ENCODE results near the gene ARPC1A.
A peak's percentile ranks its signal among the peaks of the same experiment; 100 is the strongest.
"Not testable (repeated sequence)": the region's sequence is repeated elsewhere in the genome, so short reads cannot be mapped to it uniquely, and the experiment has no call there.

ARPC1A gene

GRCh38 chr7:99325592-99326407 lies at the start of gene ARPC1A:
TSS of gene ARPC1A (plus strand) at chr7:99325898. CDS start at chr7:99333354, 7,456 bp downstream.
- H3K9me3 ChIP-seq (ENCODE audit: insufficient read depth, low read length), result no peaks in the 10 kb centered on the region
- peak; percentile 89 for DNase-seq (ENCODE audit: low read depth, low spot score)
- peak within 1 kb of the TSS; percentile 99 for H3K9ac ChIP-seq (ENCODE audit: insufficient read length, low read depth)
- no peaks in the 10 kb centered on the region for H3K4me1 ChIP-seq (ENCODE audit: insufficient read depth, insufficient read length)
- H3K4me3 ChIP-seq (ENCODE audit: insufficient read length, low read depth), result peak within 1 kb of the TSS; percentile 89
- H3K27me3 ChIP-seq (ENCODE audit: insufficient read depth, insufficient read length), result no peaks in the 10 kb centered on the region
- TF ChIP-seq ZNF274 (IDR thresholded peaks at IDR 0.05; ENCODE audit: low read depth, low read length) (no peak), SUZ12 (IDR thresholded peaks at IDR 0.05; ENCODE audit: extremely low read depth, insufficient read depth, insufficient read length) (no peak), YY1 (IDR thresholded peaks at IDR 0.05; ENCODE audit: insufficient read depth, insufficient read length) (no peak)
- peaks cover 16% of the 10 kb centered on the region for H3K36me3 ChIP-seq (ENCODE audit: insufficient read depth, insufficient read length, low read length)

GRCh38 chr7:99278180-99278579 lies 47.5 kb upstream of the ARPC1A start:
- no peaks in the 10 kb centered on the region for H3K4me1 ChIP-seq (ENCODE audit: insufficient read depth, insufficient read length)
- H3K27me3 ChIP-seq (ENCODE audit: insufficient read depth, insufficient read length), result no peaks in the 10 kb centered on the region
- no peaks in the 10 kb centered on the region for H3K36me3 ChIP-seq (ENCODE audit: insufficient read depth, insufficient read length, low read length)
- H3K9me3 ChIP-seq (ENCODE audit: insufficient read depth, low read length), result no peaks in the 10 kb centered on the region
- TF ChIP-seq SUZ12 (IDR thresholded peaks at IDR 0.05; ENCODE audit: extremely low read depth, insufficient read depth, insufficient read length) (no peak), YY1 (IDR thresholded peaks at IDR 0.05; ENCODE audit: insufficient read depth, insufficient read length) (no peak), ZNF274 (IDR thresholded peaks at IDR 0.05; ENCODE audit: low read depth, low read length) (no peak)
- no peak overlapping the region for H3K9ac ChIP-seq (ENCODE audit: insufficient read length, low read depth)
- no peak for DNase-seq (ENCODE audit: low read depth, low spot score)
- H3K4me3 ChIP-seq (ENCODE audit: insufficient read length, low read depth), result no peak overlapping the region

GRCh38 chr7:99284165-99284564 lies 41.5 kb upstream of the ARPC1A start:
- not testable (repeated sequence) for H3K4me1 ChIP-seq (ENCODE audit: insufficient read depth, insufficient read length); DNase-seq (ENCODE audit: low read depth, low spot score); H3K4me3 ChIP-seq (ENCODE audit: insufficient read length, low read depth); H3K36me3 ChIP-seq (ENCODE audit: insufficient read depth, insufficient read length, low read length); H3K9me3 ChIP-seq (ENCODE audit: insufficient read depth, low read length); H3K9ac ChIP-seq (ENCODE audit: insufficient read length, low read depth); H3K27me3 ChIP-seq (ENCODE audit: insufficient read depth, insufficient read length)

GRCh38 chr7:99287779-99288534 lies 37.7 kb upstream of the ARPC1A start:
- no peak for DNase-seq (ENCODE audit: low read depth, low spot score)
- Histone ChIP-seq H3K4me3 (ENCODE audit: insufficient read length, low read depth) (no peak overlapping the region), H3K9ac (ENCODE audit: insufficient read length, low read depth) (no peak overlapping the region), H3K27me3 (ENCODE audit: insufficient read depth, insufficient read length) (no peaks in the 10 kb centered on the region), H3K36me3 (ENCODE audit: insufficient read depth, insufficient read length, low read length) (no peaks in the 10 kb centered on the region), H3K4me1 (ENCODE audit: insufficient read depth, insufficient read length) (no peaks in the 10 kb centered on the region), H3K9me3 (ENCODE audit: insufficient read depth, low read length) (no peaks in the 10 kb centered on the region)
- TF ChIP-seq ZNF274 (IDR thresholded peaks at IDR 0.05; ENCODE audit: low read depth, low read length) (no peak), YY1 (IDR thresholded peaks at IDR 0.05; ENCODE audit: insufficient read depth, insufficient read length) (no peak)

- Histone ChIP-seq H3K9me3 (ENCODE audit: insufficient read depth, low read length) (no peaks in the 10 kb centered on the region), H3K36me3 (ENCODE audit: insufficient read depth, insufficient read length, low read length) (no peaks in the 10 kb centered on the region), H3K4me3 (ENCODE audit: insufficient read length, low read depth) (no peak overlapping the region), H3K9ac (ENCODE audit: insufficient read length, low read depth) (no peak overlapping the region), H3K4me1 (ENCODE audit: insufficient read depth, insufficient read length) (no peaks in the 10 kb centered on the region), H3K27me3 (ENCODE audit: insufficient read depth, insufficient read length) (no peaks in the 10 kb centered on the region)
- no peak for DNase-seq (ENCODE audit: low read depth, low spot score)
- no peak for TF ChIP-seq ZNF274 (IDR thresholded peaks at IDR 0.05; ENCODE audit: low read depth, low read length)
- TF ChIP-seq SUZ12 (IDR thresholded peaks at IDR 0.05; ENCODE audit: extremely low read depth, insufficient read depth, insufficient read length), result no peak
- TF ChIP-seq YY1 (IDR thresholded peaks at IDR 0.05; ENCODE audit: insufficient read depth, insufficient read length), result no peak
Measured at GRCh38 chr7:99289185-99289584, 36.5 kb upstream of the ARPC1A start.

- not testable (repeated sequence) for H3K9me3 ChIP-seq (ENCODE audit: insufficient read depth, low read length); DNase-seq (ENCODE audit: low read depth, low spot score); H3K27me3 ChIP-seq (ENCODE audit: insufficient read depth, insufficient read length); H3K9ac ChIP-seq (ENCODE audit: insufficient read length, low read depth); H3K36me3 ChIP-seq (ENCODE audit: insufficient read depth, insufficient read length, low read length); H3K4me3 ChIP-seq (ENCODE audit: insufficient read length, low read depth); H3K4me1 ChIP-seq (ENCODE audit: insufficient read depth, insufficient read length)
Measured at GRCh38 chr7:99290148-99290547, 35.5 kb upstream of the ARPC1A start.

GRCh38 chr7:99290980-99291607 lies 34.6 kb upstream of the ARPC1A start:
- Histone ChIP-seq H3K4me3 (ENCODE audit: insufficient read length, low read depth) (no peak overlapping the region), H3K4me1 (ENCODE audit: insufficient read depth, insufficient read length) (no peaks in the 10 kb centered on the region), H3K9ac (ENCODE audit: insufficient read length, low read depth) (no peak overlapping the region), H3K27me3 (ENCODE audit: insufficient read depth, insufficient read length) (no peaks in the 10 kb centered on the region), H3K36me3 (ENCODE audit: insufficient read depth, insufficient read length, low read length) (no peaks in the 10 kb centered on the region), H3K9me3 (ENCODE audit: insufficient read depth, low read length) (no peaks in the 10 kb centered on the region)
- no peak for DNase-seq (ENCODE audit: low read depth, low spot score)
- no peak for TF ChIP-seq ZNF274 (IDR thresholded peaks at IDR 0.05; ENCODE audit: low read depth, low read length)
- TF ChIP-seq YY1 (IDR thresholded peaks at IDR 0.05; ENCODE audit: insufficient read depth, insufficient read length), result no peak
- TF ChIP-seq SUZ12 (IDR thresholded peaks at IDR 0.05; ENCODE audit: extremely low read depth, insufficient read depth, insufficient read length), result no peak
